GM12891 (cell line): ENCODE results near the gene KCTD21.
A peak's percentile ranks its signal among the peaks of the same experiment; 100 is the strongest.

ENCODE experiments used
- DNase-seq: peaks from one replicate; pipeline ENCODE4 v3.0.0; 2011; ENCODE audit warnings: low spot score; ENCODE audit not compliant: insufficient read length
- FAIRE-seq: peaks from 2 replicates; lab custom pipeline; 2011; peaks lifted over from hg19 to GRCh38; lab: Jason Lieb, UNC
- PAX5 ChIP-seq: IDR thresholded peaks from 2 replicates; pipeline ENCODE4 v1.6.1; 2011; ENCODE audit warnings: low read length, moderate library complexity, mild to moderate bottlenecking; ENCODE audit not compliant: insufficient read depth, severe bottlenecking
- POLR2A ChIP-seq: IDR thresholded peaks from 2 replicates; pipeline ENCODE4 v1.6.1; 2011; ENCODE audit warnings: low read depth, low read length, control low read depth
- POLR2AphosphoS5 ChIP-seq: IDR thresholded peaks from 2 replicates; pipeline ENCODE4 v1.6.1; 2011; ENCODE audit warnings: low read depth, low read length, control low read depth
- POU2F2 ChIP-seq: IDR thresholded peaks from 2 replicates; pipeline ENCODE4 v1.6.1; 2011; ENCODE audit warnings: low read depth, mild to moderate bottlenecking, control low read depth, low read length, moderate library complexity
- SPI1 ChIP-seq: IDR thresholded peaks from 2 replicates; pipeline ENCODE4 v1.6.1; 2011; ENCODE audit warnings: low read depth, low read length, control low read depth
- TAF1 ChIP-seq: IDR thresholded peaks from 2 replicates; pipeline ENCODE4 v1.6.1; 2011; ENCODE audit warnings: low read depth, low read length, control low read depth

The KCTD21 gene

DNA sequence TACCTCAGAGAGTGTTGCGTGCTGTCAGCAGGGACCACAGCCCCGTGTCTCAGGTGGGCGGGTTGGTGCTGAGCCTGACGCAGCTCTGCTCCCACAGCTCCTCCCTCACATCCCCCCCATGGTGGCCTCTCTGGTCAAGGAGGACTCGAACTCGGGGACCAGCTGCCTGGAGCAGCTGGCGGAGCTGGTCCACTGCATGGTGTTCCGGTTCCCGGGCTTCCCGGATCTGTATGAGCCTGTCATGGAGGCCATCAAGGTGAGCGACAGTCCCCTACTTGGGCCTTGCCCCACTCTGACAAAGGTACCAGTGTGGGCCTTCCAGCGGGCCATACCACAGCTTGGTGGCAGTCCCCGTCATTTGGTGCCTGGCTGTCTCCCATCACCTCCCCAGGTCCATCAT lies 12.1 kb upstream of the KCTD21 start:
- FAIRE-seq (no peak), DNase-seq (no peak)
- no peak for TF ChIP-seq TAF1
- TF ChIP-seq SPI1: no peak
- no peak for TF ChIP-seq POU2F2
- TF ChIP-seq POLR2AphosphoS5: no peak
- no peak for TF ChIP-seq POLR2A
- no peak for TF ChIP-seq PAX5

DNA sequence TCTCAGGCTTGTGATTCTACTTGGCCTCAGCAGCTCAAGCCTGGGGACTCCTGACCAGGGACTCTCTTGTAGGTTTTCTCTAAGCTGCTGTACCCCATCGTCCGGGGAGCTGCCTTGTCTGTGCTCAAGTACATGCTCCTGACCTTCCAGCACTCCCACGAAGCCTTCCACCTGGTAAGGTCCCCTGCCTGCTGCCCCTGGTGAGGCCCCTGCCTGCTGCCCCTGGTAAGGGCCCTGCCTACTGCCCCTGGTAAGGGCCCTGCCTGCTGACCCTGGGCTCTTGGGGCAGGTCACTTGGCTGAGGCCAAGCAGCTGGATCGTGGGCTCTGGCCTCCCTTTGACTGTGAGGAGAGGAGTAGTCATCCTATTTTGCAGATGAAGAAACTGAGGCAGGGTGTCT lies 11.6 kb upstream of the KCTD21 start:
- TF ChIP-seq PAX5 (no peak), POLR2AphosphoS5 (no peak), POU2F2 (no peak), POLR2A (no peak), SPI1 (no peak), TAF1 (no peak)
- DNase-seq (no peak), FAIRE-seq (no peak)

- DNase-seq (no peak), FAIRE-seq (no peak)
- TF ChIP-seq TAF1: no peak
- no peak for TF ChIP-seq PAX5
- TF ChIP-seq POLR2A: no peak
- TF ChIP-seq POLR2AphosphoS5: no peak
- no peak for TF ChIP-seq POU2F2
- no peak for TF ChIP-seq SPI1
Measured at GRCh38 chr11:78199653-78200015, 11.2 kb upstream of the KCTD21 start.

DNA sequence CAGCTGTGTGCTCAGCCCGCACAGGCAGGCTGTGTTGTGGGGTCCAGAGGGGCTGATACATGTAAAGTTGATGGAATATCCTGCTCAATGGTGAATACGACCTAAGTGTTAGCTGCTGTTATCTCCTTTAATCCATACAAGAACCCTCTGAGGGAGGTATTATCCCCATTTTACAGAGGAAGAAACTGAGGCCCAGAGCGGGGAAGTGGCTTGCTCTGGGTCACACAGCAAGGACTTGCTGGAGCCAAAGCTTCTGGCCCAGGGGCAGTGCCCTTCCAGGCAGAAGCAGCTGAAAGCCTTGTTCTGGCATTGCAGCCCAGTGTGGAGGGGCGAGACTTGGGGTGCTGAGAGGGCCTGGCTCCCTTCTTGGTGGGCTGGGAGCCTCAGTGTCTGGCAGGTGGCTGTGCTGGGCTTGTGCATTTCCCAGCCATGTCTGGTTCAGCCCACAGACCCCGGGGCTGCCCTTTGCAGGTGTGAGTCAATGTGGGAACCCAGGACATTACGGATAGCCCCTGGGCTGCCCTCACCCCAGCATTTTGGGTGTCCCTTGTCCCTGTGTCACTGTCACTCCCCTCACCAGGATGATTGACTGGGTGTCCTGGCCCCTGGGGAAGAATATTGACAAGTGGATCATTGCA lies 10.7 kb upstream of the KCTD21 start:
- DNase-seq (no peak), FAIRE-seq (no peak)
- TF ChIP-seq TAF1: no peak
- TF ChIP-seq POLR2A: no peak
- TF ChIP-seq POLR2AphosphoS5: no peak
- TF ChIP-seq SPI1: no peak
- TF ChIP-seq POU2F2: no peak
- TF ChIP-seq PAX5: no peak

DNA sequence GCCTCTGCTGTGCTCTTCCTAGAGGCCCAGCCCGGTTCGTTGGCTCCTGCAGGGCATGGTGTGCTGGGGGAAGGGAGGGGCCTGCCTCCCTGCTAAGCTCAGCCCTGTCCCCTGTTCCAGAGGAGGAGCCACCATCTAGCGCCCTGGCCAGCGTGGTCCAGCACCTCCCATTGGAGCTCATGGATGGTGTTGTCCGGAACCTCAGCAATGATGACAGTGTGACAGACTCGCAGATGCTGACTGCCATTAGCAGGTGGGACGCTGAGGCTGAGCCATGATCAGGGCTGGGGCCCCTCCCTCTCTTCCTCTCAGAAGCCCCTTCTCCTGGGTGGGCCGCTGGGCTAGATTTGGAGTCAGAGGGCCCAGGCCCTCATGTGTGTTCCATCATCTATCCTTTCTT lies 9.4 kb upstream of the KCTD21 start:
- DNase-seq: no peak
- no peak for FAIRE-seq
- no peak for TF ChIP-seq PAX5
- TF ChIP-seq POLR2AphosphoS5: no peak
- TF ChIP-seq SPI1: no peak
- TF ChIP-seq POLR2A: no peak
- no peak for TF ChIP-seq TAF1
- TF ChIP-seq POU2F2: no peak

DNA sequence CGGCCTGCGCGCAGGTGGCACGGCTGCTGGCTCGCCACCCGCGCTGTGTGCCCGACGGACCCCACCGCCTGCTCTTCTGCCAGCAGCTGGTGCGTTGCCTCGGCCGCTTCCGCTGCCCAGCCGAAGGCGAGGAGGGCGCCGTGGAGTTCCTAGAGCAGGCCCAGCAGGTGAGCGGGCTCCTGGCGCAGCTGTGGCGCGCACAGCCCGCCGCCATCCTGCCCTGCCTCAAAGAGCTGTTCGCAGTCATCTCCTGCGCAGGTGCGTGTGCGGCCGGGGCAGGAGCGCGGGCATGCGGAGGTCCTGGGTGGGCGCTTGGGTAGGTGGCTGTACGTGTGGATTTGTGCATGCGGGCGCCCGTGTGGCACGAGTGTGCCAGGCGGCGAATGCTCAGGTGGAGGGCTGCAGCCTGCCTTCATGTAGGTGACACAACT lies 8.2 kb upstream of the KCTD21 start:
- DNase-seq (no peak), FAIRE-seq (no peak)
- TF ChIP-seq TAF1: no peak
- TF ChIP-seq PAX5: no peak
- TF ChIP-seq POLR2A: no peak

DNA sequence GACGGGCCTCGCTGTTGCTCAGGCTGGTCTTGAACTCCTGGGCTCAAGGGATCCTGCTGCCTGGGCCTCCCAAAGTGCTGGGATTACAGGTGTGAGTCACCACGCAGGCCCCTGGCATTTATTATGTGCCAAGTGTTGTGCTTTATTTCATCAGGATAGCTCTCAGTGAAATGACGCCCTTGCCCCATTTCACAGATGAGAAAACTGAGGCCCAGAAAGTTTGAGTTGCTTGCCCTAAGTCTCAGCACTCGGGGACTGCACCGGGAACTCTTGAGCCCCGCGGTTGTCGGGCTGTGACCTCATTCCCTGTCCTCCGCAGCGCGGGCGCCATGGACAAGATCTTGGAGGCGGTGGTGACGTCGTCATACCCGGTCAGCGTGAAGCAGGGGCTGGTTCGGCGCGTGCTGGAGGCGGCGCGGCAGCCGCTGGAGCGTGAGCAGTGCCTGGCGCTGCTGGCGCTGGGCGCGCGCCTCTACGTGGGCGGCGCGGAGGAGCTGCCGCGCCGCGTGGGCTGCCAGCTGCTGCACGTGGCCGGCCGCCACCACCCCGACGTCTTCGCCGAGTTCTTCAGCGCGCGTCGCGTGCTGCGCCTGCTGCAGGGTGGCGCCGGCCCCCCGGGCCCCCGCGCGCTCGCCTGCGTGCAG lies 7.6 kb upstream of the KCTD21 start:
- FAIRE-seq: no peak
- TF ChIP-seq SPI1 (no peak), POU2F2 (no peak), POLR2A (no peak), POLR2AphosphoS5 (no peak), TAF1 (no peak), PAX5 (no peak)
- DNase-seq: no peak

DNA sequence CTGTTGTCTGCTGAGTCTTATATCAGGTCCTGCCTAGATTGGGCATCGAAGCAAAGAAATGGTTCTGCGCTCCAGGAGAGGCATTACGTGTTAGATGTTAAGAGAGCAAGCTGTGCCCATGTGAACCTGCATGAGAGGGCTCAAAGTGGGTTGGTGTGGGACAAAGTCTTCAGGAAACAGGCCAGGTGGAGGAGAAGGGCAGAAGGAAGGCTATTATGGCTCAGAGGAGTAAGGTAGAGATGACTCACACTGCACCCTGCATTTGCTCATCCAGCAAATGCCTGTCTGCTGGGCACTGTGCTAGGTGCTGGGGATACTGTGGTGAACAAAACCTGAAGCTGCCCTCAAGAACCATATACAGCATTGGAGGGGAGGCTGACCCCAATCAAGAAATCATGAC lies 6.1 kb upstream of the KCTD21 start:
- DNase-seq (no peak), FAIRE-seq (no peak)
- TF ChIP-seq TAF1 (no peak), POU2F2 (no peak), PAX5 (no peak)

DNA sequence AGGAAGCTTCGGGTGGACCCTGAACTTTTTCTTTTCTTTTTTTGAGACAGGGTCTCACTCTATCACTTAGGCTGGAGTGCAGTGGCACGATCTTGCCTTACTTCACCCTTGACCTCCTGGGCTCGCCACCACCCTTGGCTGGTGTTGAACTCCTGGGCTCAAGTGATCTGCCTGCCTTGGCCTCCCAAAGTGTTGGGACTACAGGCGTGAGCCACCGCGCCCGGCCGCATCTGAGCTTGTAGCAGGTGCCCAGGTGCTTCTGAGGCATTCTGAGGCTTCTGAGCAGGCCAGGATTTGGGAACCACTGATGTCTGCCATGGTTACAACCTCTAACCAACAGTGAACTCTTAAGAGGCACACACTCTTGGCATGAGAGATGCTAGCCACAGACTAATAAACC lies 5.4 kb upstream of the KCTD21 start:
- DNase-seq (no peak), FAIRE-seq (no peak)
- TF ChIP-seq POLR2A (no peak), PAX5 (no peak), TAF1 (no peak), POU2F2 (no peak), SPI1 (no peak), POLR2AphosphoS5 (no peak)

GRCh38 chr11:78192911-78193351 lies 4.5 kb upstream of the KCTD21 start:
- no peak for TF ChIP-seq POLR2A
- TF ChIP-seq POU2F2: no peak
- TF ChIP-seq TAF1: no peak
- TF ChIP-seq SPI1: no peak
- TF ChIP-seq POLR2AphosphoS5: no peak
- no peak for TF ChIP-seq PAX5
- no peak for DNase-seq
- peak; percentile 16 for FAIRE-seq
